A673 (cell line): ENCODE results near the gene THSD4.

Source experiments
- EZH2 ChIP-seq: fragments of 200-600 bp; sonication (generic); IDR thresholded peaks from 2 replicates; pipeline ENCODE4 v1.6.1; 2017; ENCODE audit warnings: borderline replicate concordance, low read depth, mild to moderate bottlenecking, mixed read lengths, antibody characterized with exemption, low read length; ENCODE audit not compliant: poor library complexity, severe bottlenecking
- TF ChIP-seq, protein P1 (sequence below): fragments of 300-800, 200-600 bp; sonication (generic); conservative IDR thresholded peaks from 2 replicates; pipeline ENCODE4 v1.5.1; 2017; ENCODE audit warnings: low read depth, mild to moderate bottlenecking, antibody characterized with exemption, low read length, moderate library complexity, mixed read lengths

DNA sequence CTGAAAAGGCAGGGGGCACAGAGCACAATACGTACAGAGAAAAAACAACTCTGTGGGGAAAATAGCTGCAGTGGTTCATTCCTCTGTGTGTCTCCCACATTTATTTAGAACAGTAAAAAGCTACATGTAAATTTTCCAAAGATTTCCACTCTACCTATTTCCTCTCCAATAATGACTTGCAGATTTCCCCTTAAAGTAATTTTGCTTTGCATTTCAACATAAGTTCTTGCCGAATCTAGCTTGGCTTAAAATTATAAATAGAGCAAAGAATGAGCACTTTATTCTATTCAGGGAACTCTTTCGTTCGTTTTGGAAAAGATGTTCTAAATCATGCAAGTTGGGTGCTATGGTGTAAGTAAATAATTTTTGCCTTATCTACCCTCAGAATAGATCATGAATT lies 636.9 kb downstream of the THSD4 start:
- TF ChIP-seq EZH2, result no peak
- TF ChIP-seq, protein P1, sequence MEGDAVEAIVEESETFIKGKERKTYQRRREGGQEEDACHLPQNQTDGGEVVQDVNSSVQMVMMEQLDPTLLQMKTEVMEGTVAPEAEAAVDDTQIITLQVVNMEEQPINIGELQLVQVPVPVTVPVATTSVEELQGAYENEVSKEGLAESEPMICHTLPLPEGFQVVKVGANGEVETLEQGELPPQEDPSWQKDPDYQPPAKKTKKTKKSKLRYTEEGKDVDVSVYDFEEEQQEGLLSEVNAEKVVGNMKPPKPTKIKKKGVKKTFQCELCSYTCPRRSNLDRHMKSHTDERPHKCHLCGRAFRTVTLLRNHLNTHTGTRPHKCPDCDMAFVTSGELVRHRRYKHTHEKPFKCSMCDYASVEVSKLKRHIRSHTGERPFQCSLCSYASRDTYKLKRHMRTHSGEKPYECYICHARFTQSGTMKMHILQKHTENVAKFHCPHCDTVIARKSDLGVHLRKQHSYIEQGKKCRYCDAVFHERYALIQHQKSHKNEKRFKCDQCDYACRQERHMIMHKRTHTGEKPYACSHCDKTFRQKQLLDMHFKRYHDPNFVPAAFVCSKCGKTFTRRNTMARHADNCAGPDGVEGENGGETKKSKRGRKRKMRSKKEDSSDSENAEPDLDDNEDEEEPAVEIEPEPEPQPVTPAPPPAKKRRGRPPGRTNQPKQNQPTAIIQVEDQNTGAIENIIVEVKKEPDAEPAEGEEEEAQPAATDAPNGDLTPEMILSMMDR, result no peak
